Prostate gland (tissue), 2 donors: ENCODE data around the gene ZNF292. TPM values are rescaled to one million over a fixed set of nuclear protein-coding genes. Genes with fewer than 3 reads are reported as not detected.

ENCODE experiments used
- DNase-seq: peaks from one replicate; pipeline ENCODE4 v3.0.0-alpha.2; 2019; ENCODE audit warnings: low spot score
- H3K27ac ChIP-seq, 2 donors: fragments of 200-600 bp; sonication (generic); 2 replicates each; pipeline ENCODE4 v1.5.1; 2017 to 2019
- H3K27me3 ChIP-seq: fragments of 200-600 bp; sonication (generic); replicated peaks from 2 replicates; pipeline ENCODE4 v1.5.1; 2019; ENCODE audit not compliant: insufficient read depth
- H3K36me3 ChIP-seq, 2 donors: fragments of 200-600 bp; sonication (generic); 1 replicate in 1 of 2; 2 replicates in 1 of 2; pipeline versions ENCODE4 v1.5.1 to v1.8.1; 2017 to 2019
- H3K4me1 ChIP-seq: fragments of 200-600 bp; sonication (generic); replicated peaks from 2 replicates; pipeline ENCODE4 v1.5.1; 2019
- H3K4me3 ChIP-seq, 2 donors: fragments of 200-600 bp; sonication (generic); 2 replicates each; pipeline ENCODE4 v1.5.1; 2017 to 2019
- H3K9me3 ChIP-seq: fragments of 200-600 bp; sonication (generic); 2 replicates; pipeline ENCODE4 v1.5.1; 2017
- CTCF ChIP-seq, 4 experiments: fragments of 200-600 bp in 2 of 4; fragments of 450-650 bp in 2 of 4; sonication (generic) in 2 of 4; IDR thresholded peaks; 1 replicate in 3 of 4; 2 replicates in 1 of 4; pipeline ENCODE4 v1.5.1; 2016 to 2019; ENCODE audit warnings: antibody characterized with exemption in 4 of 4, mild to moderate bottlenecking in 2 of 4, moderate library complexity in 2 of 4
- POLR2A ChIP-seq: fragments of 450-650 bp; IDR thresholded peaks from one replicate; pipeline ENCODE4 v1.6.1; 2016; ENCODE audit warnings: antibody characterized with exemption, mild to moderate bottlenecking
- POLR2AphosphoS5 ChIP-seq: sonication (generic); formaldehyde crosslinking; IDR thresholded peaks from one replicate; pipeline ENCODE4 v1.6.1; 2017; ENCODE audit warnings: antibody characterized with exemption
- WGBS: methylation state at CpG from one replicate; pipeline ENCODE4 v1.1.5; 2018; 5-methylcytosine and 5-hydroxymethylcytosine counted together
- intact Hi-C: fragments of 100-400 bp; cut with DNase I; formaldehyde crosslinking; loops from one replicate; pipeline ENCODE4 v1.14.2; 2022
- total RNA-seq, 2 donors: library from RNA; depleted of rRNA; stranded (reverse); fragments of >200 nt; gene quantifications; one replicate each; pipeline ENCODE4 v1.1.0, GENCODE V29; 2016

ZNF292 gene
- total RNA-seq, 2 donors from 2014 or later, result 28.0 to 49.0 TPM

GRCh38 chr6:87308970-87309369 is 153.6 kb downstream of the ZNF292 start:
- H3K27me3 ChIP-seq, result no peaks in the 10 kb centered on the region
- TF ChIP-seq CTCF (IDR thresholded peaks at IDR 0.05), result no peak
- TF ChIP-seq POLR2AphosphoS5, result no peak
- no peak for TF ChIP-seq POLR2A
- H3K4me3 ChIP-seq, result no peak overlapping the region
- H3K27ac ChIP-seq, result no peak overlapping the region
- intact Hi-C loops, result no loop called here
- H3K4me1 ChIP-seq, result no peaks in the 10 kb centered on the region
- no peaks in the 10 kb centered on the region for H3K9me3 ChIP-seq
- 68% methylated on average over 4 of the region's 4 CpGs for WGBS
- no peaks in the 10 kb centered on the region for H3K36me3 ChIP-seq
- no peak for DNase-seq

GRCh38 chr6:87312860-87313259 is 157.5 kb downstream of the ZNF292 start:
- no peak for TF ChIP-seq POLR2AphosphoS5
- TF ChIP-seq POLR2A, result no peak
- no peak for TF ChIP-seq CTCF (IDR thresholded peaks at IDR 0.05)
- intact Hi-C loops, result no loop called here
- Histone ChIP-seq H3K4me1 (no peaks in the 10 kb centered on the region), H3K4me3 (no peak overlapping the region), H3K27ac (no peak overlapping the region), H3K9me3 (no peaks in the 10 kb centered on the region), H3K36me3 (no peaks in the 10 kb centered on the region), H3K27me3 (no peaks in the 10 kb centered on the region)
- DNase-seq, result no peak
- WGBS, result 26% methylated on average over 1 of the region's 1 CpG

Other genes starting within 250 kb of the ZNF292 start
- gene HTR1E, start 218.0 kb upstream of the ZNF292 start, total RNA-seq, result not detected
- gene CGA, start 60.5 kb upstream of the ZNF292 start, total RNA-seq, result 1 to 10 TPM in 1 of 2 donors, not detected in 1; 2.2 TPM
- 10 to 100 TPM in 1 of 2 donors, 1 to 10 TPM in 1; 6.1 to 12.9 TPM for gene SMIM8, start 167.0 kb downstream of the ZNF292 start, total RNA-seq
- gene GJB7, start 173.7 kb downstream of the ZNF292 start, total RNA-seq, result not detected
- gene C6orf163, start 189.2 kb downstream of the ZNF292 start, total RNA-seq, result 1 to 10 TPM; 4.7 to 7.4 TPM